Upper lobe of left lung (tissue), 4 donors: Measurements from ENCODE around the gene ZNF668.

Experiments used
- EP300 ChIP-seq, 4 donors: sonication (generic); formaldehyde crosslinking; IDR thresholded peaks; one replicate each; pipeline ENCODE4 v1.5.1; 2017; ENCODE audit warnings: antibody characterized with exemption in 4 of 4, control low read depth in 2 of 4
- POLR2A ChIP-seq, 4 donors: fragments of 450-650 bp; IDR thresholded peaks; one replicate each; pipeline ENCODE4 v1.5.1; 2016 to 2017; ENCODE audit warnings: antibody characterized with exemption in 4 of 4, mild to moderate bottlenecking in 2 of 4
- POLR2AphosphoS5 ChIP-seq, 2 donors: sonication (generic); formaldehyde crosslinking; IDR thresholded peaks; one replicate each; pipeline ENCODE4 v1.5.1; 2017; ENCODE audit warnings: antibody characterized with exemption in 2 of 2
- TF ChIP-seq, protein P1 (sequence below), 6 experiments: fragments of 450-650 bp in 4 of 6; fragments of 200-600 bp in 2 of 6; sonication (generic) in 2 of 6; IDR thresholded peaks; one replicate each; pipeline ENCODE4 v1.5.1; 2016 to 2019; ENCODE audit warnings: antibody characterized with exemption in 6 of 6

DNA sequence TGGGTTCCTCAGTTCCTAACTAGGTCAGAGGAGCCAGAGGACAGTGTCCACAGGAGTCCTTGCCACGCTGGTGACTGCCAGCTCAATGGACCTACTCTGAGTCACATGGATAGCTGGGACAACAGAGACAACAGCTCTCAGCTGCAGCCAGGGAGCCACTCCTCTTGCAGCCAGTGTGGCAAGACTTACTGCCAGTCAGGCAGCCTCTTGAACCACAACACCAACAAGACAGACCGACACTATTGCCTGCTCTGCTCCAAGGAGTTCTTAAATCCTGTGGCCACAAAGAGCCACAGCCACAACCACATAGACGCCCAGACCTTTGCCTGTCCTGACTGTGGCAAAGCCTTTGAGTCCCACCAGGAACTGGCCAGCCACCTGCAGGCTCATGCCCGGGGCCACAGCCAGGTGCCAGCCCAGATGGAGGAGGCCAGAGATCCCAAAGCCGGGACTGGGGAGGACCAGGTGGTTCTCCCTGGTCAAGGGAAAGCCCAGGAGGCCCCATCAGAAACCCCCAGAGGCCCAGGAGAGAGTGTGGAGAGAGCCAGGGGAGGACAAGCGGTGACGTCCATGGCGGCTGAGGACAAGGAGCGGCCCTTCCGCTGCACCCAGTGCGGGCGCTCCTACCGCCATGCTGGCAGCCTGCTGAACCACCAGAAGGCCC lies 6.8 kb upstream of the ZNF668 start:
- TF ChIP-seq, protein P1, sequence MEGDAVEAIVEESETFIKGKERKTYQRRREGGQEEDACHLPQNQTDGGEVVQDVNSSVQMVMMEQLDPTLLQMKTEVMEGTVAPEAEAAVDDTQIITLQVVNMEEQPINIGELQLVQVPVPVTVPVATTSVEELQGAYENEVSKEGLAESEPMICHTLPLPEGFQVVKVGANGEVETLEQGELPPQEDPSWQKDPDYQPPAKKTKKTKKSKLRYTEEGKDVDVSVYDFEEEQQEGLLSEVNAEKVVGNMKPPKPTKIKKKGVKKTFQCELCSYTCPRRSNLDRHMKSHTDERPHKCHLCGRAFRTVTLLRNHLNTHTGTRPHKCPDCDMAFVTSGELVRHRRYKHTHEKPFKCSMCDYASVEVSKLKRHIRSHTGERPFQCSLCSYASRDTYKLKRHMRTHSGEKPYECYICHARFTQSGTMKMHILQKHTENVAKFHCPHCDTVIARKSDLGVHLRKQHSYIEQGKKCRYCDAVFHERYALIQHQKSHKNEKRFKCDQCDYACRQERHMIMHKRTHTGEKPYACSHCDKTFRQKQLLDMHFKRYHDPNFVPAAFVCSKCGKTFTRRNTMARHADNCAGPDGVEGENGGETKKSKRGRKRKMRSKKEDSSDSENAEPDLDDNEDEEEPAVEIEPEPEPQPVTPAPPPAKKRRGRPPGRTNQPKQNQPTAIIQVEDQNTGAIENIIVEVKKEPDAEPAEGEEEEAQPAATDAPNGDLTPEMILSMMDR (IDR thresholded peaks at IDR 0.05): no peak
- TF ChIP-seq POLR2A (IDR thresholded peaks at IDR 0.05) (no peak), POLR2AphosphoS5 (IDR thresholded peaks at IDR 0.05) (no peak), EP300 (IDR thresholded peaks at IDR 0.05) (no peak)
